Endothelial cell of hepatic sinusoid (primary cell): Measurements from ENCODE around the gene SPATA7.
"Not testable (repeated sequence)": the region's sequence is repeated elsewhere in the genome, so short reads cannot be mapped to it uniquely, and the experiment has no call there.

Source experiments
- in situ Hi-C: cut with HindIII; loops from 2 replicates; pipeline ENCODE4 v1.10.0; 2017; ENCODE audit warnings: low sequenced_read_pairs

Gene SPATA7

GRCh38 chr14:88385212-88386101 is at the start of gene SPATA7:
TSS of gene SPATA7 (plus strand) at chr14:88385657. CDS start at chr14:88385819, 162 bp downstream.
- in situ Hi-C loops: no loop called here

- in situ Hi-C loops: no loop called here
These were observed 45.1 kb upstream of the SPATA7 start for GRCh38 chr14:88340357-88340756.

- in situ Hi-C loops: no loop called here
These were observed 42.5 kb upstream of the SPATA7 start for GRCh38 chr14:88342980-88343379.

GRCh38 chr14:88346048-88346639 is 39.3 kb upstream of the SPATA7 start:
- in situ Hi-C loops: no loop called here

- in situ Hi-C loops: no loop called here
These were observed 36.9 kb upstream of the SPATA7 start for GRCh38 chr14:88348546-88348945.

DNA sequence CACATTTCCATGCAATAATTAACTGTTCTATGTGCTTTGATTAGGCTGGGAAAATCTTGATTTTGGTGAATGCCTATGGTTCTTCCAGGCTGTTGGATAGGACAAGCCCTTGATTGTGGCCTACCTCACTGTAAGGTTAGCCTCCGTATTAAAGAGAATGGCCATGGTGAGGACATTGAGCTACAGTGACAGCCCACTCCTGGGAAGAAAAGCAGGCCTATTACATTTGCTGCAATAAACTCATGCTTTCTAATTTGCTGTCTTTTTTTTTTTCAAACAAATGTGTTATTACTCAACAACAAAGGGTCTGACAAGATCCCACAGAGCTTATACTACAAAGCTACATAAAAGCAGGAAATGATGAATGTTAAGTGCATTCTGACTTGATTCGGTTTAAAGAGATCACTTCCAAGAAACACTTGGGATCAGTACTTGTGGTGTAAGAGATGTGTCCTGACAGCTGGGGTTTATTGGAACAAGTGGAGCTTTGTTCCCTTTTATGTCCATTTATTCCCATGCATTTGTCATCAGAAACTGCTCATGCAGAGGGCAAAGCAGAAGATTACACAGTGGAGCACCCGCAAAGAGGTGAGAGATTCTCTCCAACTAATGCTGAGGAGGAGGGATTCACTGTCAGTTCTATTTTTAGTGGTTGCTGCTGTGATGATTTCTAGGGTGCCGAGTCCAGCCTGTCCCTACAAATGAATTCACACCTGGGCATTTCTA is 33.3 kb upstream of the SPATA7 start:
- in situ Hi-C loops: loop anchor here (5.0 kb wide), 1 partner anchor 95 kb away; no protein-coding TSS in a partner anchor

DNA sequence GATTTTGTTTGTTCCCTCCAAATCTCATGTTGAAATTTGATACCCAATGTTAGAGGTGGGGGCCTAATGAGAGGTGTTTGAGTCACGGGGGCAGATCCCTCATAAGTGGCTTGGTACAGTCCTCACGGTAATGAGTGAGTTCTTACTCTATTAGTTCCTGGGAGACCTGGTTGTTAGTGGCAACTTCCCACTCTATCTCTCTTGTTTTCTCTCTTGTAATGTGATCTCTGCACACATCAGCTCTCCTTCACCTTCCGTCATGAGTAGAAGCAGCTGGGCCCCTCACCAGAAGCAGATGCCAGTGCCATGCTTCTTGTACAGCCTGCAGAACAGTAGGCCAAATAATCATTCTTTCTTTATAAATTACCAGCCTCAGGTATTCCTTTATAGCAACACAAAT is 32.8 kb upstream of the SPATA7 start:
- in situ Hi-C loops: loop anchor here (5.0 kb wide), 1 partner anchor 95 kb away; no protein-coding TSS in a partner anchor

GRCh38 chr14:88354358-88354757 is 31.1 kb upstream of the SPATA7 start:
- in situ Hi-C loops: loop anchor here (5.0 kb wide), 1 partner anchor 97 kb away; no protein-coding TSS in a partner anchor

DNA sequence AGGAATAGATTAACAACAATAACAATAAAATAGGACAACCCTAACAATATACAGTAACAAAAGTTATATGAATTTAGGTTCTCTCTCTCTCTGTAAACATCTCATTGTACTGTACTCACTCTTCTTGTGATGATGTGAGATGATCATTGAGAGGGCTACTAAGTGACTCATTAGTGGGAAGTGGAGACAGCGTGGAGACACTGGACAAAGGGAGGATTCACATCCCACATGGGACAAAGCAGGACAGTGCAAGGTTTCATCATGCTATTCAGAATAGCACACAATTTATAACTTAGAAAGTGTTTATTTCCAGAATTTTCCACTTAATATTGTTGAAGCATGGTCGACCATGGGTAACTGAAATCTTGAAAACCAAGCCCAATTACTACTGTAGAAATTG is 26.0 kb upstream of the SPATA7 start:
- in situ Hi-C loops: no loop called here

DNA sequence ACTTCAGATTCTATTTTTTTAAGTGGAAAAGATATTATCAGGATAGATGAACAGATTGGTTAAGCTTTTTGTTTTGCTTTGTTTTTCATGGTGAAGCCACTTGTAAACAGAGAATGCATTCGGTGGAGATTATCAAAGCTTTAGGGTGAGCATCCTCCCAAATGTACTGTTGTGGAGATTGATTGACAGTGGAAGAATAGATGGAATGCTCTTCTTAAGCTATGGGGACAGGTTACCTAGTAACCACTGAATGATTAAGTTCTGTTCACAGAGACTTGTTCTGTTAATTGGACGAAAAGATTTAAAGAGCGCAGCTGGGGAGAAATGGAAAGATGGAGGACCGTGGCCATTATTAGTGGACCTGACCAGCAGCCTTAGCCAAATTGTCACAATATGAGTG is 21.8 kb upstream of the SPATA7 start:
- in situ Hi-C loops: no loop called here

GRCh38 chr14:88364710-88365413 is 20.6 kb upstream of the SPATA7 start:
- in situ Hi-C loops: no loop called here

- in situ Hi-C loops: no loop called here
These were observed 16.0 kb upstream of the SPATA7 start for GRCh38 chr14:88369496-88369895.

DNA sequence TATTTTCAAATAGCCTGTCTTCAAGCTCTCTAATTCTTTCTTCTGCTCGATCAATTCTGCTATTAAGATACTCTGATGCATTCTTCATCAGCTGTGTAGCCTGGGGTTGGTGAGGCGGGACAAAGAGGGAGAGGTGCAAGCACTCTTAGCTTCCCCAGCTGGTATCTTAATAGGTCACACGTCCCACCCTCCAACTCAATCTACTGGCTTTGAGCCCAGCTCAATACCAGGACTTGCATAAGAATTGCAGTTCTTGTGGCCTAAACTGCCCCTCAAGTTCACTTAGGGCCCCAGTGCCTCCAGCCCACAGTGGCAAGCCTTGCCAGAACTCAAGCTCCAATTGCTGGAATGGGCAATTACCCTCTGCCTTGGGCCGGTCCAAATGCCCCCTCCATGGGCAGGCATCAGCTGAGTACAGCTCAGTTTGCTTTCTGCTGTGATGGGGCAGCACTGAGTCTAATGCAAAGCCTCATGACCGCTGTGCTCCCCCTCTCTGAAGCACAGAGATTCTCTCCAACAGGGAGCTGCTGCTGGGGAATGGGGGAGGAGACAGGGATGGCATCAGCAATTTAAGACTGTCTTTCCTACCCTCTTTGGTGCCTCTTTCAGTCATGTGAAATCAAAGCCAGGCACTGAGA is 5.6 kb upstream of the SPATA7 start:
- in situ Hi-C loops: no loop called here

DNA sequence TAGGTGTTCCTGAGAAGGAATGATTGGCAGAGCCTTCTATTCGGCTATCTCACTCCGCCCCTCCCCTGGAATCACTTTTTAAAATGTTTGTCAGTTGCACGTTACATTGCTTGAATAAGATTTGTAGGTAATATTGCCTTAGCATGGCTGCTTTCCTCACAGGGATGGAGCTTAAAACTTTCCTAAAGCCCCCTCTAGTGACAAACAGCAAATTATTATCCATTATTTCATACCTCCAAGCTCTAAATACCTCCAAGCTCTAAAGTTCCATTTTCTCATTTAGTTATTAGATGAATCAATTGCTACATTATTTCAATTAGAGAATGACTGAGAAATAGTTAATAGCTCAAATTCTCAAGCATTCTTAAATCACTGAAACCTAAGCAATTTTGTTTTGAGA is 5.1 kb upstream of the SPATA7 start:
- in situ Hi-C loops: no loop called here

DNA sequence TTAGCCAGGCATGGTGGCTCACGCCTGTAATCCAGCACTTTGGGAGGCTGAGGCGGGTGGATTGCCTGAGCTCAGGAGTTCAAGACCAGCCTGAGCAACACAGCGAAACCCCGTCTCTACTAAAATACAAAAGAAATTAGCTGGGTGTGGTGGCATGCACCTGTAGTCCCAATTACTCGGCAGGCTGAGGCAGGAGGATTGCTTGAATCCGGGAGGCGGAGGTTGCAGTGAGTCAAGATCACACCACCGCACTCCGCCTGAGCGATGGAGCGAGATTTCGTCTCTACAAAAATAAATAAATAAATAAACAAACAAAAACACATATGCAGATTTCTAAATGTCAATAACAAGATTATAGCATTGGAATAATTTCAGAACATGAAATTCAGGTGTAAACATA is 3.8 kb upstream of the SPATA7 start:
- in situ Hi-C loops: not testable (repeated sequence)

DNA sequence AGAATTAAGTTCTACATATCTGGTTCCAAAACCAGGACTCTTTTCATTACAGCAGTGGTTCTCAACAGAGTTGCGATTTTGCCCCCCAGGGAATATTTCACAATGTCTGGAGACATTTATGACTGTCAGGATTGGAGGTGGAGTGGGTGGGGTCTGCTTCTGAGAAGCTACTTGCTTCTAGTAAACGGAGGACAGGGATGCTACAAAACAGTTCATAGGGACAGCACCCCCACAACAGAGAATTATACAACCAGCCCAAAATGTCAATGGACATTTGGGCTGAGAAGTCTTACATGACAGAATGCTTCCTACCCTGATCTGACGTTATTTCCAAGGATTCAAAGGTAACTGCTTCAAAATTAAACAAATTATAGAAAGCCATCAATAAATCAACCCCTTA is 739 bp upstream of the SPATA7 start:
- in situ Hi-C loops: no loop called here

DNA sequence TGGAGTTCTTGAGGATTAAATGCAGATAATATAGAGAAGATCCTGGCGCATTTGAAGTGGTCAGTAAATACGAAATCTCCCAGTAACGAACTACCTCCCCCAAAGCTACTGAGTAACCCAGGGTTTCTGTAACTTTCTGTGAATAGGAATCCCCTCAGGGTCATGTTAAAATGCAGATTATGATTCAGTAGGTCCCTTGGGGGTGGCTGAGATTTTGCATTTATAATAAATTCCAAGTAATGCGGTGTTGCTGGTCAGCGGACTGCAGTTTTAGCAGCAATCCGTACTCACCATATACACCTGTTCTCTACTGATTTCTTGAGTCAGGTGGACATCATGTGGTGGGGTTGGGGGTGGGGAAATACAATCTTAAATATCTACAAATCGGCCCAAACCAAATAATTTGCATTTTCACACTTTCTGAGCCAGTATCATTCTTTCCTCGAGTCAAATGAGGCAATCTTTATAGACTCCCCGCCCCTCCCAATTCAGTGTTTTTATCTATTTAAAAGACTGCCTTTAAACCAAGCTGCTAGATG is 868 bp downstream of the SPATA7 start:
- in situ Hi-C loops: no loop called here

DNA sequence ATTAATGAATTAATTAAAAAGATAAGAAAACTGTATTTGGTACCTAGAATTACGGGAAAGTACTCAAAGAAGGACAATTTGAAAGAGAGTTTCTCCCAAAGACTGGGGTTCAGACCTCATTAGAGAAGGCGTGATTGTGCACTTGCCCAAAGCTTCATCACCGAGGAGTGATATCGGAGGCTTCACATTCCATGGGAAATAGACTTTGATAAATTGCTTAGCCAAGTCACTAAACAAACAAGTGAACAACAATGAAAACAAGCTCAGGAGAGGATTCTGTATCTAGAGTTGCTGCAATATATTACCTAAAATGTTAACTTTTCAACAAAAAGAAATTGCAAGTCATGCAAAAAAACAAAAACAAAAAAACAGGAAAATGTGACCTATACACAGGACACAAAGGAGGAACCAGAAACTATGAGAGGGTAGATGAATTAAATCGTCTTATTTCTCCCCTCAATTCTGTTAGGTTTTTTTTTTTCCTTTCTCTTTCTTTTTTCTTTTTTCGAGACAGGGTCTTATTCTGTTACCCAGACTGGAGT is 3.4 kb downstream of the SPATA7 start:
- in situ Hi-C loops: no loop called here

GRCh38 chr14:88392609-88393008 is 7.2 kb downstream of the SPATA7 start:
- in situ Hi-C loops: no loop called here

GRCh38 chr14:88411039-88411438 is 25.6 kb downstream of the SPATA7 start:
- in situ Hi-C loops: no loop called here
